MCF 10A (cell line): Measurements from ENCODE around the gene ERGIC1. TPM values are rescaled to one million over a fixed set of nuclear protein-coding genes. Genes with fewer than 3 reads are reported as not detected.
"Not testable (repeated sequence)": the region's sequence is repeated elsewhere in the genome, so short reads cannot be mapped to it uniquely, and the experiment has no call there.

Experiments
- BruUV-seq: library from RNA; stranded (reverse); fragments of 400-500 nt; replicated peaks from 2 replicates; lab custom pipeline; 2021; lab: Mats Ljungman, UMichigan
- CTCF ChIA-PET: fragments of 300-600 bp; sonication (Branson Sonifier 250); formaldehyde crosslinking; extraction: SDS; loops from one replicate; lab custom pipeline; 2021; ENCODE audit warnings: antibody characterized with exemption, inconsistent platforms; lab: Yijun Ruan, JAX
- POLR2A ChIA-PET: fragments of 300-600, 350-650 bp; sonication (Branson Sonifier 250); formaldehyde crosslinking; extraction: SDS; loops from one replicate; lab custom pipeline; 2020; ENCODE audit warnings: antibody characterized with exemption, inconsistent platforms; lab: Yijun Ruan, JAX
- DNase-seq: peaks from one replicate; pipeline ENCODE4 v3.0.0-alpha.2; 2018; ENCODE audit not compliant: unreplicated experiment
- H3K27ac Mint-ChIP-seq: one replicate; pipeline ENCODE4 v1.8.0; 2022; ENCODE audit warnings: mild to moderate bottlenecking, low read depth, mixed read lengths; ENCODE audit not compliant: unreplicated experiment
- H3K27me3 Mint-ChIP-seq: one replicate; pipeline ENCODE4 v1.8.0; 2022; ENCODE audit warnings: mixed read lengths; ENCODE audit not compliant: insufficient read depth, unreplicated experiment
- H3K36me3 Mint-ChIP-seq: one replicate; pipeline ENCODE4 v1.8.0; 2022; ENCODE audit warnings: mild to moderate bottlenecking, moderate library complexity, mixed read lengths; ENCODE audit not compliant: insufficient read depth, unreplicated experiment
- H3K4me1 Mint-ChIP-seq: one replicate; pipeline ENCODE4 v1.8.0; 2022; ENCODE audit warnings: mixed read lengths; ENCODE audit not compliant: insufficient read depth, unreplicated experiment
- H3K4me3 Mint-ChIP-seq: one replicate; pipeline ENCODE4 v1.8.0; 2022; ENCODE audit warnings: mild to moderate bottlenecking, moderate library complexity, mixed read lengths; ENCODE audit not compliant: unreplicated experiment
- H3K9me3 Mint-ChIP-seq: one replicate; pipeline ENCODE4 v1.8.0; 2022; ENCODE audit warnings: mixed read lengths; ENCODE audit not compliant: unreplicated experiment
- CTCF ChIP-seq: fragments of 200-600 bp; IDR thresholded peaks from one replicate; pipeline ENCODE4 v1.8.0; 2022; ENCODE audit warnings: antibody characterized with exemption, mild to moderate bottlenecking; ENCODE audit not compliant: unreplicated experiment
- intact Hi-C: fragments of 100-400 bp; cut with micrococcal nuclease; formaldehyde crosslinking; loops from 2 replicates; pipeline ENCODE4 v1.14.1; 2022
- total RNA-seq: library from RNA; stranded (reverse); gene quantifications from 2 replicates; pipeline ENCODE4 v1.2.3, GENCODE V29; 2022

Gene ERGIC1
- total RNA-seq, 1 experiment from 2014 or later, result 257 TPM

GRCh38 chr5:172892713-172893112 is 58.7 kb downstream of the ERGIC1 start:
- TF ChIP-seq CTCF, result no peak
- BruUV-seq, result no TSS peak
- intact Hi-C loops, result no loop called here
- peak overlapping the region; percentile 49 for H3K27ac Mint-ChIP-seq
- ChIA-PET POLR2A (interaction anchor here (1.2 kb wide), 2 partner anchors 23 to 438 kb away, joined by 3 to 5 read pairs; partner anchors contain the start of gene SH3PXD2B), CTCF (interaction anchor here (0.6 to 1.1 kb wide), 3 partner anchors 120 to 178 kb away, joined by 3 read pairs; partner anchors contain the start of gene DUSP1)
- no peaks in the 10 kb centered on the region for H3K9me3 Mint-ChIP-seq
- H3K27me3 Mint-ChIP-seq, result no peaks in the 10 kb centered on the region
- H3K4me1 Mint-ChIP-seq, result peaks cover 39% of the 10 kb centered on the region
- H3K4me3 Mint-ChIP-seq, result no peak overlapping the region
- DNase-seq, result no peak
- peaks cover 88% of the 10 kb centered on the region for H3K36me3 Mint-ChIP-seq

- CTCF ChIA-PET, result interaction anchor here (0.6 to 1.0 kb wide), 5 partner anchors 9 to 986 kb away, joined by 3 to 5 read pairs (median 3); no protein-coding TSS in a partner anchor
- Mint-ChIP-seq H3K27ac (peak overlapping the region; percentile 98), H3K4me3 (no peak overlapping the region), H3K9me3 (no peaks in the 10 kb centered on the region), H3K36me3 (peaks cover 88% of the 10 kb centered on the region), H3K27me3 (no peaks in the 10 kb centered on the region), H3K4me1 (peaks cover 49% of the 10 kb centered on the region)
- POLR2A ChIA-PET, result interaction anchor here (0.9 to 13.3 kb wide), 6 partner anchors 8 to 123 kb away, joined by 3 to 910 read pairs (median 10); partner anchors contain the start of gene DUSP1
- DNase-seq, result no peak
- intact Hi-C loops, result no loop called here
- BruUV-seq, result no TSS peak
- no peak for TF ChIP-seq CTCF
Observed at GRCh38 chr5:172894767-172895388, 60.8 kb downstream of the ERGIC1 start.

- Mint-ChIP-seq H3K9me3 (no peaks in the 10 kb centered on the region), H3K27ac (peak overlapping the region; percentile 98), H3K36me3 (peaks cover 88% of the 10 kb centered on the region), H3K4me1 (peaks cover 56% of the 10 kb centered on the region), H3K27me3 (no peaks in the 10 kb centered on the region), H3K4me3 (no peak overlapping the region)
- CTCF ChIA-PET, result interaction anchor here (0.6 to 1.1 kb wide), 6 partner anchors 10 to 181 kb away, joined by 3 to 5 read pairs (median 3); no protein-coding TSS in a partner anchor
- no peak for TF ChIP-seq CTCF
- POLR2A ChIA-PET, result interaction anchor here (0.8 to 13.3 kb wide), 9 partner anchors 9 to 124 kb away, joined by 3 to 910 read pairs (median 14); partner anchors contain the start of gene DUSP1
- BruUV-seq, result no TSS peak
- intact Hi-C loops, result no loop called here
- DNase-seq, result no peak
Observed at GRCh38 chr5:172895549-172895948, 61.5 kb downstream of the ERGIC1 start.

- no peak for TF ChIP-seq CTCF
- Mint-ChIP-seq H3K27me3 (no peaks in the 10 kb centered on the region), H3K4me3 (peak overlapping the region; percentile 25), H3K36me3 (peaks cover 80% of the 10 kb centered on the region), H3K27ac (peak overlapping the region; percentile 98), H3K4me1 (peaks cover 63% of the 10 kb centered on the region), H3K9me3 (no peaks in the 10 kb centered on the region)
- BruUV-seq, result no TSS peak
- DNase-seq, result peak; percentile 62
- ChIA-PET POLR2A (interaction anchor here (1.0 to 13.3 kb wide), 8 partner anchors 9 to 125 kb away, joined by 3 to 910 read pairs (median 32); partner anchors contain the start of gene DUSP1), CTCF (interaction anchor here (1.1 to 1.5 kb wide), 2 partner anchors 10 to 36 kb away, joined by 3 to 4 read pairs; no protein-coding TSS in a partner anchor)
- intact Hi-C loops, result no loop called here
Observed at GRCh38 chr5:172896465-172896864, 62.4 kb downstream of the ERGIC1 start.

- POLR2A ChIA-PET, result interaction anchor here (1.0 to 13.3 kb wide), 9 partner anchors 8 to 126 kb away, joined by 3 to 910 read pairs (median 35); partner anchors contain the start of gene DUSP1
- Mint-ChIP-seq H3K27ac (peak overlapping the region; percentile 98), H3K4me3 (peak overlapping the region; percentile 25), H3K36me3 (peaks cover 77% of the 10 kb centered on the region), H3K4me1 (peaks cover 64% of the 10 kb centered on the region)
- H3K9me3 Mint-ChIP-seq, DNase-seq, BruUV-seq, H3K27me3 Mint-ChIP-seq, intact Hi-C loops: not testable (repeated sequence)
- CTCF ChIA-PET, result interaction anchor here (0.6 to 1.5 kb wide), 2 partner anchors 9 to 676 kb away, joined by 3 to 4 read pairs; no protein-coding TSS in a partner anchor
Observed at GRCh38 chr5:172897067-172897466, 63.0 kb downstream of the ERGIC1 start.
